HG02588 (cell line): Measurements from ENCODE around the gene COL3A1.

Experiments
- ATAC-seq: cut with Tn5 transposase; IDR thresholded peaks from one replicate; pipeline ENCODE4 v1.9.1; 2021; ENCODE audit warnings: mild to moderate bottlenecking, moderate library complexity; ENCODE audit not compliant: unreplicated experiment

COL3A1 gene

DNA sequence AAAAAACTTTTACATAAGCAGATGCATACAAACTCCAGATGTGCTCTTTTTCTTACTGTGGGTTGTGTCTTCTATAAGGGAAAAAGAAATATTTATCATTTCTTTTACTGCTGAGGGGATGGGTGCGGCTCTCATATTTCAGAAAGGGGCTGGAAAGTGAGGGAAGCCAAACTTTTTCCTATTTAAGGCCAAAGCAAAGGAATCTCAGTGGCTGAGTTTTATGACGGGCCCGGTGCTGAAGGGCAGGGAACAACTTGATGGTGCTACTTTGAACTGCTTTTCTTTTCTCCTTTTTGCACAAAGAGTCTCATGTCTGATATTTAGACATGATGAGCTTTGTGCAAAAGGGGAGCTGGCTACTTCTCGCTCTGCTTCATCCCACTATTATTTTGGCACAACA, at the start of gene COL3A1:
Gene COL3A1 (plus strand): TSS at position 210 of the 400 bp plus-strand sequence. CDS start 117 bp downstream, at position 327.
- no peak for ATAC-seq

DNA sequence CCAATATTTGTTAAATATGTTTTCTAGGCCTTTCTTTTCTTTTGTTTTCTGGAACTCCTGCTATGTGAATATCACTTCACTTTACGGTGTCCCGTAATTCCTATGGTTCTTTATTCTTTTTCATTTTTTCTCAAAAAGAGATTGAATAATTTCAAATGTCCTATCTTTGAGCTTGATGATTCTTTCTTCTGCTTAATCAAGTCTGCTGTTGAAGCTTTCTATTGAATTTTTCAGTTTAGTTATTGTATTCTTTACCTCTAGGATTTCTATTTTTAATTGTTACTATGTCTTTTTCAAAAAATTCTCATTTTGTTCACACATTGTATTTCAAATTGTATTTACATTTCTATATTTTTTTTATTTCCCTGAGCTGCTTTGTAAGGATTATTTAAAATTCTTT, 45.5 kb upstream of the COL3A1 start:
- ATAC-seq = no peak

- no peak for ATAC-seq
Observed at GRCh38 chr2:188931361-188931760, 42.8 kb upstream of the COL3A1 start.

GRCh38 chr2:188937228-188938220, 36.6 kb upstream of the COL3A1 start:
- no peak for ATAC-seq

GRCh38 chr2:188940171-188940570, 34.0 kb upstream of the COL3A1 start:
- ATAC-seq = no peak

DNA sequence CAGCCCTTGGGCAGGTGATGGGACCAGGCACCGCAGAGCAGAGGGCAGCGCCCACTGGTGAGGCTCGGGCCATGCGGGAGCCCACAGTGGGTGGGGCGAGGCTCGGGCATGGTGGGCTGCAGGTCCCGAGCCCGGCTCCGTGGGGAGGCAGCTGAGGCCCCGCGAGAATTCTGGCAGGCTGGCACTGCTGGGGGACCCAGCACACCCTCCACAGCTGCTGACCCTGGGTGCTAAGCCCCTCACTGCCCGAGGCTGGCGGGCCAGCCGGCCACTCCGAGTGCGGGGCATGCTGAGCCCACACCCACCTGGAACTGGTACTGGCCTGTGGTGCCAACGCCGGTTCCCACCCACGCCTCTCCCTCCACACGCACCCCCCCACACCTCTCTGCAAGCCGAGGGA, 29.7 kb upstream of the COL3A1 start:
- no peak for ATAC-seq

GRCh38 chr2:188949046-188949818, 24.9 kb upstream of the COL3A1 start:
- no peak for ATAC-seq

DNA sequence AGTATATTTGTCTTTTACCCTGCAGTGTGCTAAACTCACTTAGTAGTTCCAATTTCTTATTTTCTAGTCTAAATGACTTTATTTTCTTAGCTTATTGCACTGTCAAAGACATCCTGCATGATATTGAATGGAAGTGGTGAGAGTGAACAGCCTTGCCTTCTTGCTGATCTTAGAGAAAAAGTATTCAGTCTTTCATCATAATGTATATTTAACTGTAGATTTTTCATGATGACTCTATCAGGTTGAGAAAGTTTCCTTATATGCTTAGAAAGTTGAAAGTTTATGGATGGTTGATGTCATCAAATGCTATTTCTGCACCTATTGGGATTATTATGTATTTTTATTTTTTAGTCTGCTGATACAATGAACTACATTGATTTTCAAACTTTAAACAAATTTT, 21.3 kb upstream of the COL3A1 start:
- ATAC-seq = no peak

DNA sequence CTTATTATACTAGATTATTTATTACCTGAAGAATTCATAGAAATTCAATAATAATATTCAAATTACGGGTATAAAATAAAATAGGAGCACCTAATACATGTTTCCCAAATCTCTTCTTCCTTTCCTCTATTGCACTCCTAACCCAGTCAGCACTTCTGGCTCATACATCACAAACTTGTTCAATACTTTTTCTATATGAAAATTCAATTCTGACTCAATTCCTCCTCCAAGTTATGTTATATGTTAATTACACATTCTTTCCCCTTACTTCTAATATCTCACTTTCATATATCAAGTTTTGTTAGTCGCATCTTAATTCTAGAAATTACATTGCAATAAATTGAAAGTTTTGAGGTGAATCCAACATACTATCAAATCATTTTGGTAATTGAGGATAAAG, 17.9 kb upstream of the COL3A1 start:
- no peak for ATAC-seq

DNA sequence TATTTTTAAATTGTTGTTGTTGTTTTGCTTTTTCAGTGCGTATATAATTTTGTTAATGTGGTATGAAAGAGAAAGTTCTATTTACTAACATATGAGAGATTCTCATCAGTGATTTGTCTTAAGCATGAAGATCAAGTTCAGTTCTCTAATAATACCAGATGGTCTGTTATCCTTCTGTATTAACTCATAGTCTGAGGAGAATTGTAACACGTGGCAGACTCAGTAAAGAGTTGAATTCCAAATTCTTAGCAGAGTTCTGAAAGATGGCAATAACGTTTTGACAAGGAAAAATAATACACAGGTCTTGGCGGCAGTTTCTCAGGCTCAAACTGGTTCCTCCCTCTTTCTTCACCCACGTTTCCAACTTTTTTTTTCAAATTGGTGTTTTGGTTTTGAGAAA, 17.2 kb upstream of the COL3A1 start:
- ATAC-seq = no peak

DNA sequence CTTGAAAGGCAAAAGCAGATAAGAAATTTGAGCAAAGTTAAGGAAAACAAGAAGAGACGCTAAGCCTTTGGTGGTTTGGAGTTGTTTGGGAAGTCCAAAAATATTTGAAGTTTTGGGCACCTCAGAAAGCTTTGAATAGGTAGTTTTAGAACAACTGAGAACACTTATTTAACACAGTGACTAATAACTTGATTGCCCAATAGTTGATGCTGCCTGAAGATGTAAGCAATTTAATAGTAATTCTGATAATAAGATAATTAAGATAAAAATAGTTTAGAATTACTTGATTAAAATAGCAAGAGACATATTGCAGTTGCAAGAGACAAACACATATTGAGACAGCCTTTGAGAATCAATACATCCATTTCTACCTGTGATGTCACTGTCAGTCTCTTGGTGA, 16.5 kb upstream of the COL3A1 start:
- no peak for ATAC-seq

- ATAC-seq = no peak
Observed at GRCh38 chr2:188963741-188964140, 10.4 kb upstream of the COL3A1 start.

DNA sequence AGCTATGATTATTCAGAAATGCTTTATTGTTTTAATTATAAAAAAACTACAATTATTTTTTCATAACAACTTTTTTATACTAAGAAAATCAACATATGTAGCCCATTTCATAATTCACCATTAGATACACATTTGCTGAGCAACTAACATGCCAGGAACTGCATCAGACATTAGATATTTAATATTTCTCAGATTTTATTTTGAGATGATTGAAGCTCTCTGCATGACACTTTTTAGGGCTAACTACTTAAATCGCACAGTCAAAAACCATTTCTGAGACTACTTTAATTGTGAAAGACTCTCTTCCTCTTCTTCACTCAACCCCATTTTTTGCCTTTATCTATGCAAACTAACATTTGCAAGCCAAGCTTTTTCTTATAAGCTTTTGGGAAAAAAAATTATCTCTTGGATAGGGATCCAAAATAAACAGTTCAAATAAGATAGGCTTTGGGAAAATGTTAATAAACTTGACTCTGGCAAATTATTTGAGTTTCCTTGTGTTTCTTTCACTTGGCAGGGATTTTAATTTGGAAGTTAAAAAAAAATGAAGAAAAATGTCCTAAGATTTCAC, 9.1 kb upstream of the COL3A1 start:
- ATAC-seq = no peak

- ATAC-seq = no peak
Observed at GRCh38 chr2:188965563-188965962, 8.6 kb upstream of the COL3A1 start.

GRCh38 chr2:188966079-188966571, 8.0 kb upstream of the COL3A1 start:
- ATAC-seq = no peak

GRCh38 chr2:188966728-188967440, 7.3 kb upstream of the COL3A1 start:
- ATAC-seq = no peak

DNA sequence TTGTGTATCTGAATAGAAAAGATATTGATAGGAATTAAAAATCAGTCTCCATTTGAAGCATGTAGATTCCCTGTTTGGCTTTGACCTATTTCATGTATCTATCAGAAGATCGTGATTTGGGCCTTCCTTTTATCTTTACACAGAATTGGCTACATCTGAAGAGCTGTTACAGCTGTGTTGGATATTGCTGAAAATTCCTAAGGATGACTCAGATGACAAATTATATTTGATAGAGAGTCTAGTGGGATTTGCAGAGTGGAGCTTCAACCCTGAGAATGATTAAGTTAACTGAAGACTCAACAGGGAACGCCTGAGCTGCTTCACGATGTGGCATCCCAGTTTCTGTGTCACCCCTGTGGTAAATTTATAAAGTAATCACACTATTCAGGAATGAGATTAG, 4.9 kb upstream of the COL3A1 start:
- no peak for ATAC-seq

- ATAC-seq = no peak
Observed at GRCh38 chr2:188969651-188970050, 4.5 kb upstream of the COL3A1 start.

- no peak for ATAC-seq
Observed at GRCh38 chr2:188970211-188970610, 4.0 kb upstream of the COL3A1 start.

GRCh38 chr2:188971432-188971861, 2.7 kb upstream of the COL3A1 start:
- no peak for ATAC-seq

DNA sequence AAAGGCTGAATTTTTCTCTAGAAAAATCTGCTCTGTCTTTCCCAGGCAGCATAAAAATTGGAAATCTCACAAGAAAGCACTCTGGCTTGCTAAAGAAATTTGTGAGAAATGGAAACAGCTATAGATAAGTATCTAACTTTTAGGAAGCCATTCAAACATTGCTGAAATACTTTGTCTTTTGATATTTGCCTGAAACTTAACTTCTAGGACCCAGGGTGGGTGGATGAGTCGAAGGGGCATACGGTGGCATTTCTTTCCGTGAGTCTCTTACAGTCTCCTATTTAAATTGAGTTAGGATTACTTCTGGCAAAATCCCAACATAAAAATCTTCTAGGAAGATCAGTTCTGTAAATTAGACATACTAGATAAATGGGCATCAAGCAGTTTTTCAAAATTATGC, 532 bp upstream of the COL3A1 start:
- ATAC-seq = no peak
